22Rv1 (cell line): Measurements from ENCODE around the gene CFAP410.

Experiments used
- H3K27ac ChIP-seq: fragments of 450-650 bp; 2 replicates; pipeline ENCODE4 v1.5.1; 2017
- ZFX ChIP-seq: fragments of 450-650 bp; IDR thresholded peaks from 2 replicates; pipeline ENCODE4 v1.6.1; 2017; ENCODE audit warnings: antibody characterized with exemption, borderline replicate concordance
- TF ChIP-seq, protein P1 (sequence below): fragments of 450-650 bp; IDR thresholded peaks from 2 replicates; pipeline ENCODE4 v1.5.1; 2017; ENCODE audit warnings: mild to moderate bottlenecking

The CFAP410 gene

DNA sequence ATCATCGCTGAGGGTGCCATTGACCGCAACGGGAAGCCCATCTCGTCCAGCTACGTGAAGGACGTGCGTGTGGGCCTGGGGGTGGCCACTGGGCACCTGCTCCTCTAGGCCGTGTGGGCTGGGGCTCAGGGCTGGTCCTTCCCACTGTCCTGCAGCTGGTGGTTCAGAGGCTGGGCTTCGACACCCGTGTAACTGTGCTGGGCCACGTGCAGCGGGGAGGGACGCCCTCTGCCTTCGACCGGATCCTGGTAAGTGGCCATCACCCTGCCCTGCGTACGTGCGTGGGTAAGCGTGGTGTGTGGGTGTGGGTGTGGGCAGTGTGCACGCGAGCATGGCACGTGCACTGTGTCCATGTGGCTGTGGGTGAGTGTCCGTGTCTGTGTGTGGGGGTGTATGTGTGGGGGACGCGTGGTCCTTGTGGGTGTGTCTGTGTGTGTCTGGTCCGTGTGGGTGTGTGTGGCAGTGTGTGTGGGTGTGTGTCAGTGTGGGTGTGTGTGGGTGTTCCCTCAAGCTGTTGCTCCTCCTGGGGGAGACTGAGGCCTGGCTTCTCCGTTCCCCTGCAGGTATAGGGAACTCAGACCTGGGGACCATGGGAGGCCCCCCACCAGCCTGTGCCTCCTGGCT is 22.8 kb downstream of the CFAP410 start:
- no peak for TF ChIP-seq ZFX
- TF ChIP-seq, protein P1, sequence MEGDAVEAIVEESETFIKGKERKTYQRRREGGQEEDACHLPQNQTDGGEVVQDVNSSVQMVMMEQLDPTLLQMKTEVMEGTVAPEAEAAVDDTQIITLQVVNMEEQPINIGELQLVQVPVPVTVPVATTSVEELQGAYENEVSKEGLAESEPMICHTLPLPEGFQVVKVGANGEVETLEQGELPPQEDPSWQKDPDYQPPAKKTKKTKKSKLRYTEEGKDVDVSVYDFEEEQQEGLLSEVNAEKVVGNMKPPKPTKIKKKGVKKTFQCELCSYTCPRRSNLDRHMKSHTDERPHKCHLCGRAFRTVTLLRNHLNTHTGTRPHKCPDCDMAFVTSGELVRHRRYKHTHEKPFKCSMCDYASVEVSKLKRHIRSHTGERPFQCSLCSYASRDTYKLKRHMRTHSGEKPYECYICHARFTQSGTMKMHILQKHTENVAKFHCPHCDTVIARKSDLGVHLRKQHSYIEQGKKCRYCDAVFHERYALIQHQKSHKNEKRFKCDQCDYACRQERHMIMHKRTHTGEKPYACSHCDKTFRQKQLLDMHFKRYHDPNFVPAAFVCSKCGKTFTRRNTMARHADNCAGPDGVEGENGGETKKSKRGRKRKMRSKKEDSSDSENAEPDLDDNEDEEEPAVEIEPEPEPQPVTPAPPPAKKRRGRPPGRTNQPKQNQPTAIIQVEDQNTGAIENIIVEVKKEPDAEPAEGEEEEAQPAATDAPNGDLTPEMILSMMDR = no peak
- no peak overlapping the region for H3K27ac ChIP-seq

DNA sequence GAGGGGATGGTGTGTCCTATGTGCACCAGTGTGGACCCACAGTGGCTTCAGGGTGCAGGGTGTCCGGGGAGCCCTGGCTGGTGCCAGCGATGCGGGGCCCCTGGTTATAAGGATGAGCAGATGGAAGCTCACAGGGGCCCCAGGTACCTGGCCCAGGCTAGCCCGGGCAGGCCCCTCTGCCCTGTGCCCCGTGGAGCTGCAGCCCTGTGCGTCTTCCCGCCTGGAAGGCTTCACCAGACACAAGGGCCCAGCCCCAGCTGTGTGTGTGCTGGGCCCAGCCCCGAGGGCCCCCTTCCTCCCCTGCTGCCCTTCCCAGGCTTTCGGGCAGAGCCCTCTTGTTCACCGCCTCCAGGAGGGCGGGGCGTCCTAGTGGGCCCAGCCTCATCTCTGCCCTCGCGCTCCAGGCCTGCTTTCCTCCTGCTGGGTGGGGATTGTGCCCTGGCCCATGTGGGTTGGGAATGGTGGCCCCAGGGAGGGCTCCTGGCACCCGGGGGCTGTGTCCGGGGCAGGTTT is 23.4 kb downstream of the CFAP410 start:
- TF ChIP-seq, protein P1 = no peak
- no peak for TF ChIP-seq ZFX
- no peak overlapping the region for H3K27ac ChIP-seq

DNA sequence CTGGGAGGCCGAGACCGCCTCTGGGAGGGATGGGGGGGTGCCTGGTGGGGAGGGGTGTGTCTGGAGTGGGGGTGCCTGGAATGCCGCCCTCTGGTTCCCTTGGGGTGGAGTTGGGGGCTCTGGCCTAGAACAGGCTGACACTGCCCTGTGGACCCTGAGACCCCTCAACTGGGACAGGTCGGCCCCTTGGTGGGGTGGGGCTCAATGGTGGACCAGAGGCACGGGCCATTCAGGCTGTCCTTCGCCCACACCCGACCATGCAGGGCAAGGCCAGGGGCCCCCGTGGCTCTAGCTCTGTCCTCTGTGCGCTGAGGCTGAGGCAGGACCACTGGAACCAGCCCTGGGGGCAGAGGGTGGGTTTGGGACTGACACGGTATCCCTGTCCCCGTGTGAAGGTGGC is 24.6 kb downstream of the CFAP410 start:
- TF ChIP-seq ZFX = no peak
- TF ChIP-seq, protein P1 = no peak
- H3K27ac ChIP-seq = no peak overlapping the region

DNA sequence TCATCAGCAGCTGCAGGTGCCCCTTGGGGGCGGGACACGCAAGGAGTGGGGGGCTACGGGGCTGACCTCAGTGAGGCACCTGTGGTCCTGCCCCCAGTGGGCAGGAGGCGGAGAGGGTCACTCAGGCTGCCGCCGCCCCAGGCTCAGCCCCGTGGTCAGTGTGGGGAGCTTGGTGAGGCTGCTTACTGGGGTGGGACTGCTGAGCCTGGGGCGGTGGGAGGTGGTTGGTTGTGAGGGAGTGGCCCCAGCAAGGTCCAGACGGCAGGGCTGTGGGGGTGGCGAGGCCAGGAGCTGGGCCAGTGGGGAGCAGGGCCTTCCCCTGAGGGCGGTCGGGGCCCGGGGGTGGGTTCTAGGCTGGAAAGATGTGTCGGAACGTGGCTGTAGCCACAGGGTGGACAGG is 25.1 kb downstream of the CFAP410 start:
- H3K27ac ChIP-seq = no peak overlapping the region
- no peak for TF ChIP-seq ZFX
- TF ChIP-seq, protein P1 = no peak

DNA sequence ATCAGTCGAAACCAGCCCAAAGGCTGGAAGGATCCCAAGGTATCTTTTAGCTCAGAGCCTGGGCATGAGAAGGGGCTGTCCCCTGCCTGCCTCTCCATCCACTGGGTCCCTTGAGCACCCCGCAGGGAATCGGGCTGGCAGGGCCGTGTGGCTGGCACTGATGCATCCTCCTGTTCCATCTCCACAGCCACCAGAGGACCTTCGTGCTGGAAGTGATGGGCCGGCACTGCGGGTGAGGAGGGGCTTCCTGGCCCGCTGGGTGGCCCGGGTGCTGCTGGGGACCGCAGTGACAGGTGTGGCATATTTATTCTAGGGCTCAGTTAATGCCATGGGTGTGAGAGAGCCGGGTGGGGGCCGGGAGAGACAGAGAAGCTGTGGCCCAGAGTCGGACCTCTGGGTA is 25.7 kb downstream of the CFAP410 start:
- TF ChIP-seq, protein P1 = no peak
- no peak for TF ChIP-seq ZFX

DNA sequence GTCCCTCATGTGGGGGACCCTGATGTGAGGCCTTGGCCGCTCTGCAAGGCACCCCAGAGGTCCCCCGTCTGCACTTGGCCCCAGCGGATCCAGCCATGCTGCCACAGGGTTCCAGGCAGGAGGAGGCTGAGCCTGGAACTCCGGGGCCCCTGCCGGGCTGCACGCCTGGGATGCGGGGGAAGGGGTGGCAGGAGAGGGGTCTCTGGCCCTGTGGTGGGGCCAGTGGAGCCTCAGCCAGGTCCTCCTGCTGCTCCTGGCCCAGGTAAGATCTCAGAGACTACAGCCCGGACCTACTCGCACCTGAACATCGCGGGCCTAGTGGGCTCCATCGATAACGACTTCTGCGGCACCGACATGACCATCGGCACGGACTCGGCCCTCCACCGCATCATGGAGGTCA is 26.5 kb downstream of the CFAP410 start:
- no peak overlapping the region for H3K27ac ChIP-seq
- TF ChIP-seq ZFX = no peak
- TF ChIP-seq, protein P1 = no peak

More for the DNA sequence above, 25.7 kb downstream of the CFAP410 start:
- no peak overlapping the region for H3K27ac ChIP-seq

DNA sequence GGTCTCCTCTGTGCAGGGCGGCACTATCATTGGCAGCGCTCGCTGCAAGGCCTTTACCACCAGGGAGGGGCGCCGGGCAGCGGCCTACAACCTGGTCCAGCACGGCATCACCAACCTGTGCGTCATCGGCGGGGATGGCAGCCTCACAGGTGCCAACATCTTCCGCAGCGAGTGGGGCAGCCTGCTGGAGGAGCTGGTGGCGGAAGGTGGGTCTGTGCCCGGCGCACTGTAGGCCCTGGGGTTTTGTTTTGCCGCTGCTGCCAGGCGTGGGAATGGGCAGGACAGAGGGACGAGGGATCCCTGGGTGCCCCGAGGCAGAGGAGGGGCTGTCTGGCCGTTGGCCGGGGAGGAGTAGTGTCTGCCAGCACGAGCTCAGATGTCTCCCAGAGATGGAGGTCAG is 27.1 kb downstream of the CFAP410 start:
- H3K27ac ChIP-seq = no peak overlapping the region
- TF ChIP-seq, protein P1 = no peak
- no peak for TF ChIP-seq ZFX
